ENCODE data around the gene RSU1.

DNA sequence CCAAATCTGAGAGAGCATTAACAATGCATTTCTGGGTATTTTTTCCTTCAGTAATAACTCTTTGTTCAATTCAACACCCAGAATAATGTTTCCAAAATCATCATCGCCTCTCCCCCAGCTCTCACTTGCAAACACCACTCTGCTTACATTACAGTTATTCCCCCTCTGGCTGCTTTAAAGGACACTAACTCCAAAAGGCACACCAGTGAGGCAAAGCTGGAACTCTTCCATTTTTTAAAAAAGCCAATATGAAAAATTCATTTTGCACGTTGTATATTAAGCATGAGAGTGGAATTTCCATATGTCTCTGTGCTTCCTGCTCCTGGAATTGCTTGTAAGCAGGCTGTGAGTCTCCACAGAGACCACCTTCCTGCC is 204.3 kb downstream of the RSU1 start:
- no peak for TF ChIP-seq TCF7L2 (IDR thresholded peaks at IDR 0.05; ENCODE audit: borderline replicate concordance, extremely low read depth, insufficient read depth, insufficient read length)
- TF ChIP-seq, protein P1, sequence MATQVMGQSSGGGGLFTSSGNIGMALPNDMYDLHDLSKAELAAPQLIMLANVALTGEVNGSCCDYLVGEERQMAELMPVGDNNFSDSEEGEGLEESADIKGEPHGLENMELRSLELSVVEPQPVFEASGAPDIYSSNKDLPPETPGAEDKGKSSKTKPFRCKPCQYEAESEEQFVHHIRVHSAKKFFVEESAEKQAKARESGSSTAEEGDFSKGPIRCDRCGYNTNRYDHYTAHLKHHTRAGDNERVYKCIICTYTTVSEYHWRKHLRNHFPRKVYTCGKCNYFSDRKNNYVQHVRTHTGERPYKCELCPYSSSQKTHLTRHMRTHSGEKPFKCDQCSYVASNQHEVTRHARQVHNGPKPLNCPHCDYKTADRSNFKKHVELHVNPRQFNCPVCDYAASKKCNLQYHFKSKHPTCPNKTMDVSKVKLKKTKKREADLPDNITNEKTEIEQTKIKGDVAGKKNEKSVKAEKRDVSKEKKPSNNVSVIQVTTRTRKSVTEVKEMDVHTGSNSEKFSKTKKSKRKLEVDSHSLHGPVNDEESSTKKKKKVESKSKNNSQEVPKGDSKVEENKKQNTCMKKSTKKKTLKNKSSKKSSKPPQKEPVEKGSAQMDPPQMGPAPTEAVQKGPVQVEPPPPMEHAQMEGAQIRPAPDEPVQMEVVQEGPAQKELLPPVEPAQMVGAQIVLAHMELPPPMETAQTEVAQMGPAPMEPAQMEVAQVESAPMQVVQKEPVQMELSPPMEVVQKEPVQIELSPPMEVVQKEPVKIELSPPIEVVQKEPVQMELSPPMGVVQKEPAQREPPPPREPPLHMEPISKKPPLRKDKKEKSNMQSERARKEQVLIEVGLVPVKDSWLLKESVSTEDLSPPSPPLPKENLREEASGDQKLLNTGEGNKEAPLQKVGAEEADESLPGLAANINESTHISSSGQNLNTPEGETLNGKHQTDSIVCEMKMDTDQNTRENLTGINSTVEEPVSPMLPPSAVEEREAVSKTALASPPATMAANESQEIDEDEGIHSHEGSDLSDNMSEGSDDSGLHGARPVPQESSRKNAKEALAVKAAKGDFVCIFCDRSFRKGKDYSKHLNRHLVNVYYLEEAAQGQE (IDR thresholded peaks at IDR 0.05; ENCODE audit: low read depth), result no peak
- no peak for TF ChIP-seq MAX (IDR thresholded peaks at IDR 0.05)
- no peak for TF ChIP-seq EZH2phosphoT487 (IDR thresholded peaks at IDR 0.05; ENCODE audit: borderline replicate concordance)
- TF ChIP-seq, protein P2, sequence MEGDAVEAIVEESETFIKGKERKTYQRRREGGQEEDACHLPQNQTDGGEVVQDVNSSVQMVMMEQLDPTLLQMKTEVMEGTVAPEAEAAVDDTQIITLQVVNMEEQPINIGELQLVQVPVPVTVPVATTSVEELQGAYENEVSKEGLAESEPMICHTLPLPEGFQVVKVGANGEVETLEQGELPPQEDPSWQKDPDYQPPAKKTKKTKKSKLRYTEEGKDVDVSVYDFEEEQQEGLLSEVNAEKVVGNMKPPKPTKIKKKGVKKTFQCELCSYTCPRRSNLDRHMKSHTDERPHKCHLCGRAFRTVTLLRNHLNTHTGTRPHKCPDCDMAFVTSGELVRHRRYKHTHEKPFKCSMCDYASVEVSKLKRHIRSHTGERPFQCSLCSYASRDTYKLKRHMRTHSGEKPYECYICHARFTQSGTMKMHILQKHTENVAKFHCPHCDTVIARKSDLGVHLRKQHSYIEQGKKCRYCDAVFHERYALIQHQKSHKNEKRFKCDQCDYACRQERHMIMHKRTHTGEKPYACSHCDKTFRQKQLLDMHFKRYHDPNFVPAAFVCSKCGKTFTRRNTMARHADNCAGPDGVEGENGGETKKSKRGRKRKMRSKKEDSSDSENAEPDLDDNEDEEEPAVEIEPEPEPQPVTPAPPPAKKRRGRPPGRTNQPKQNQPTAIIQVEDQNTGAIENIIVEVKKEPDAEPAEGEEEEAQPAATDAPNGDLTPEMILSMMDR (IDR thresholded peaks at IDR 0.05 in 2 of 3, conservative IDR thresholded peaks at IDR 0.05 in 1 of 3; ENCODE audit: borderline replicate concordance in 1 of 3, insufficient read depth in 1 of 3, low read depth in 2 of 3, low read length in 2 of 3), result no peak
- TF ChIP-seq EGR1 (IDR thresholded peaks at IDR 0.05; ENCODE audit: low read depth), result no peak
- no peak for TF ChIP-seq RAD21 (IDR thresholded peaks at IDR 0.05; ENCODE audit: low read depth)
- TF ChIP-seq ZNF274 (IDR thresholded peaks at IDR 0.05; ENCODE audit: low read depth, low read length), result no peak
- no peak for TF ChIP-seq POLR2A (IDR thresholded peaks at IDR 0.05; ENCODE audit: borderline replicate concordance, extremely low read depth, insufficient read depth, insufficient read length)
